Measurements from ENCODE around the gene IL17REL.

- no peak for TF ChIP-seq CTCF (IDR thresholded peaks at IDR 0.05)
- no peak for TF ChIP-seq POLR2A (IDR thresholded peaks at IDR 0.05)
These were observed 35.0 kb downstream of the IL17REL start for GRCh38 chr22:49977578-49977977.
